Activated naive CD8-positive, alpha-beta T cell treated with anti-CD3 and anti-CD28 coated beads for 36 hours (primary cell): ENCODE data around the gene DLX4. TPM values are rescaled to one million over a fixed set of nuclear protein-coding genes. Genes with fewer than 3 reads are reported as not detected.

Experiments used
- DNase-seq: peaks from one replicate; pipeline ENCODE4 v3.0.0; 2021
- H3K27ac Mint-ChIP-seq: one replicate; pipeline ENCODE4 v1.8.0; 2022; ENCODE audit warnings: mild to moderate bottlenecking, moderate library complexity, mixed read lengths
- H3K27me3 Mint-ChIP-seq: one replicate; pipeline ENCODE4 v1.8.0; 2022; ENCODE audit warnings: mild to moderate bottlenecking, mixed read lengths
- H3K36me3 Mint-ChIP-seq: one replicate; pipeline ENCODE4 v1.8.0; 2021; ENCODE audit warnings: mild to moderate bottlenecking, mixed read lengths
- H3K4me1 Mint-ChIP-seq: one replicate; pipeline ENCODE4 v1.8.0; 2021; ENCODE audit warnings: mixed read lengths
- H3K4me3 Mint-ChIP-seq: one replicate; pipeline ENCODE4 v1.8.0; 2022; ENCODE audit warnings: mild to moderate bottlenecking, moderate library complexity, mixed read lengths
- H3K9me3 Mint-ChIP-seq: one replicate; pipeline ENCODE4 v1.8.0; 2022; ENCODE audit warnings: mixed read lengths
- total RNA-seq, 2 experiments: library from RNA; stranded (reverse); gene quantifications; one replicate each; pipeline ENCODE4 v1.2.3, GENCODE V29; 2021

Gene DLX4
- total RNA-seq, 2 experiments from 2014 or later = 0.62 to 0.70 TPM

- no peaks in the 10 kb centered on the region for H3K4me1 Mint-ChIP-seq
- no peak for DNase-seq
- no peaks in the 10 kb centered on the region for H3K36me3 Mint-ChIP-seq
- H3K27me3 Mint-ChIP-seq = peaks cover 41% of the 10 kb centered on the region
- no peak overlapping the region for H3K27ac Mint-ChIP-seq
- H3K4me3 Mint-ChIP-seq = no peak overlapping the region
- no peaks in the 10 kb centered on the region for H3K9me3 Mint-ChIP-seq
These were observed 16.5 kb downstream of the DLX4 start for GRCh38 chr17:49985310-49985990.

GRCh38 chr17:49986396-49987289, 17.7 kb downstream of the DLX4 start:
- no peaks in the 10 kb centered on the region for H3K9me3 Mint-ChIP-seq
- no peaks in the 10 kb centered on the region for H3K36me3 Mint-ChIP-seq
- no peaks in the 10 kb centered on the region for H3K4me1 Mint-ChIP-seq
- DNase-seq = no peak
- peaks cover 47% of the 10 kb centered on the region for H3K27me3 Mint-ChIP-seq
- no peak overlapping the region for H3K4me3 Mint-ChIP-seq
- H3K27ac Mint-ChIP-seq = no peak overlapping the region

GRCh38 chr17:49987290-49987585, 18.2 kb downstream of the DLX4 start:
- Mint-ChIP-seq H3K9me3 (no peaks in the 10 kb centered on the region), H3K27me3 (peaks cover 48% of the 10 kb centered on the region), H3K4me3 (no peak overlapping the region), H3K36me3 (no peaks in the 10 kb centered on the region), H3K27ac (no peak overlapping the region), H3K4me1 (no peaks in the 10 kb centered on the region)
- no peak for DNase-seq

- no peak for DNase-seq
- H3K27ac Mint-ChIP-seq = no peak overlapping the region
- H3K9me3 Mint-ChIP-seq = no peaks in the 10 kb centered on the region
- no peak overlapping the region for H3K4me3 Mint-ChIP-seq
- H3K4me1 Mint-ChIP-seq = no peaks in the 10 kb centered on the region
- H3K36me3 Mint-ChIP-seq = no peaks in the 10 kb centered on the region
- H3K27me3 Mint-ChIP-seq = peaks cover 50% of the 10 kb centered on the region
These were observed 18.9 kb downstream of the DLX4 start for GRCh38 chr17:49987681-49988441.

GRCh38 chr17:49989518-49989880, 20.5 kb downstream of the DLX4 start:
- H3K4me3 Mint-ChIP-seq = no peak overlapping the region
- H3K9me3 Mint-ChIP-seq = no peaks in the 10 kb centered on the region
- no peak for DNase-seq
- peaks cover 6% of the 10 kb centered on the region for H3K4me1 Mint-ChIP-seq
- H3K27me3 Mint-ChIP-seq = peaks cover 56% of the 10 kb centered on the region
- H3K36me3 Mint-ChIP-seq = no peaks in the 10 kb centered on the region
- no peak overlapping the region for H3K27ac Mint-ChIP-seq

- H3K4me1 Mint-ChIP-seq = peaks cover 13% of the 10 kb centered on the region
- H3K4me3 Mint-ChIP-seq = no peak overlapping the region
These were observed 21.3 kb downstream of the DLX4 start for GRCh38 chr17:49990331-49990730.

GRCh38 chr17:49990921-49991320, 21.9 kb downstream of the DLX4 start:
- Mint-ChIP-seq H3K36me3 (no peaks in the 10 kb centered on the region), H3K27ac (no peak overlapping the region), H3K4me3 (no peak overlapping the region), H3K4me1 (peaks cover 15% of the 10 kb centered on the region), H3K9me3 (no peaks in the 10 kb centered on the region), H3K27me3 (peaks cover 70% of the 10 kb centered on the region)
- no peak for DNase-seq

More at GRCh38 chr17:49990331-49990730, 21.3 kb downstream of the DLX4 start:
- H3K27me3 Mint-ChIP-seq = peaks cover 64% of the 10 kb centered on the region
- DNase-seq = no peak
- no peaks in the 10 kb centered on the region for H3K36me3 Mint-ChIP-seq
- H3K27ac Mint-ChIP-seq = no peak overlapping the region
- H3K9me3 Mint-ChIP-seq = no peaks in the 10 kb centered on the region

- no peak overlapping the region for H3K4me3 Mint-ChIP-seq
- no peaks in the 10 kb centered on the region for H3K9me3 Mint-ChIP-seq
- no peak overlapping the region for H3K27ac Mint-ChIP-seq
These were observed 22.4 kb downstream of the DLX4 start for GRCh38 chr17:49991409-49991808.

GRCh38 chr17:49992191-49992932, 23.4 kb downstream of the DLX4 start:
- no peak for DNase-seq
- Mint-ChIP-seq H3K4me3 (no peak overlapping the region), H3K27ac (no peak overlapping the region), H3K4me1 (peaks cover 15% of the 10 kb centered on the region), H3K9me3 (no peaks in the 10 kb centered on the region), H3K27me3 (peaks cover 73% of the 10 kb centered on the region), H3K36me3 (no peaks in the 10 kb centered on the region)

More at GRCh38 chr17:49991409-49991808, 22.4 kb downstream of the DLX4 start:
- peaks cover 75% of the 10 kb centered on the region for H3K27me3 Mint-ChIP-seq
- H3K4me1 Mint-ChIP-seq = peaks cover 15% of the 10 kb centered on the region
- no peaks in the 10 kb centered on the region for H3K36me3 Mint-ChIP-seq
- no peak for DNase-seq

GRCh38 chr17:49992933-49993422, 24.0 kb downstream of the DLX4 start:
- H3K27ac Mint-ChIP-seq = no peak overlapping the region
- DNase-seq = no peak
- no peaks in the 10 kb centered on the region for H3K9me3 Mint-ChIP-seq
- peaks cover 15% of the 10 kb centered on the region for H3K4me1 Mint-ChIP-seq
- H3K36me3 Mint-ChIP-seq = no peaks in the 10 kb centered on the region
- H3K4me3 Mint-ChIP-seq = peak overlapping the region; percentile 66
- peaks cover 74% of the 10 kb centered on the region for H3K27me3 Mint-ChIP-seq

- Mint-ChIP-seq H3K36me3 (no peaks in the 10 kb centered on the region), H3K4me1 (peaks cover 16% of the 10 kb centered on the region), H3K4me3 (peak overlapping the region; percentile 74), H3K27ac (no peak overlapping the region), H3K27me3 (peaks cover 74% of the 10 kb centered on the region), H3K9me3 (no peaks in the 10 kb centered on the region)
- DNase-seq = peak; percentile 41
These were observed 24.6 kb downstream of the DLX4 start for GRCh38 chr17:49993423-49994060.

- H3K27ac Mint-ChIP-seq = no peak overlapping the region
- H3K4me1 Mint-ChIP-seq = peaks cover 18% of the 10 kb centered on the region
- H3K9me3 Mint-ChIP-seq = no peaks in the 10 kb centered on the region
- DNase-seq = no peak
- peaks cover 74% of the 10 kb centered on the region for H3K27me3 Mint-ChIP-seq
- peak overlapping the region; percentile 74 for H3K4me3 Mint-ChIP-seq
- H3K36me3 Mint-ChIP-seq = no peaks in the 10 kb centered on the region
These were observed 25.4 kb downstream of the DLX4 start for GRCh38 chr17:49994085-49995054.

- Mint-ChIP-seq H3K4me3 (peak within 1 kb of the TSS; percentile 74), H3K27me3 (peaks cover 79% of the 10 kb centered on the region), H3K9me3 (no peaks in the 10 kb centered on the region), H3K4me1 (peaks cover 18% of the 10 kb centered on the region), H3K27ac (no peak within 1 kb of the TSS), H3K36me3 (no peaks in the 10 kb centered on the region)
- peak; percentile 51 for DNase-seq
These were observed 26.2 kb downstream of the DLX4 start, which contains the start of gene DLX3 for GRCh38 chr17:49995055-49995738. Gene DLX3 (minus strand): TSS chr17:49995224. CDS start chr17:49994998, 226 bp downstream.
